NCI-H2196 (cell line): Measurements from ENCODE around the gene EIF5B.

Source experiments
- DNase-seq: peaks from one replicate; lab custom pipeline; 2025; ENCODE audit not compliant: unreplicated experiment; lab: John Stamatoyannopoulos, UW

EIF5B gene

DNA sequence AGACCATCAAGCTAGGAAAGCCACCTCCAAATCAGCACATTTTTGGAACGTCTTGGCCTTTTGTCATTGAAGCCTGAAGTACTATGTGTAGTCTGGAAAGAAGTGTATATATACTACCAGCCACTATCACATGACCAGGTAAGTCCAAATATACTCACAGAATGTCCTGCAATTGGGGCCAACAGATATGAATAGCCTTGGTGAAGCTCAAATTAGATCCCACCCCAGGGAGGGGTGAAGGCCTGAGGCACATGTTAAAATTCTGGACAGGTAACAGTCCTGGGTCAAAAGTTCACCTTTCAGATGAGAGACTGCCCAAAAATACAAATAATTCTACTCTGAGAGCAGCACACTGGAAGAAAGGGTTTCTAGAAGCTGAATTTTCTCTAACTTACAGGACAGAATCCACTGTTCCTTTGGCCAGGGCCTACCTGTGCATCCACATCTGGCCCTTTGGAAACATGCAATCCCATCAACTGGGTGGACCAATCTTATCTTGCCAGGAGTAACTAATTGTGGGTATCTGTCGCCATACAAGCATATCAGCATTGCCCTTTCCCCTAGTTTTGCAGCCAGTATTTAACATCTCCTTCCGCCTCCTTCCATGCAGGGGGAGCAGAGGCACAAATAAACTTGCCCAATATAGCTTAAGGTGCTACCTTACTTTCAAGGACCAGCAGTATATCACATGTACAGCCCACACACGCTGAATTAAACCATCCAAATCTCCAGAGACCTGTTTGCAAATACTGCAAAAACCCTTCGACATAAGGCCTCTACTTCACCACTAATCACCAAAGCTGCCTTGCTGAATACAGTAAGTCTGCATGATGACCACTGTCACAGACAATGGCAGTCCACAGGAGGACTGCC is 67.8 kb downstream of the EIF5B start:
- no peak for DNase-seq

DNA sequence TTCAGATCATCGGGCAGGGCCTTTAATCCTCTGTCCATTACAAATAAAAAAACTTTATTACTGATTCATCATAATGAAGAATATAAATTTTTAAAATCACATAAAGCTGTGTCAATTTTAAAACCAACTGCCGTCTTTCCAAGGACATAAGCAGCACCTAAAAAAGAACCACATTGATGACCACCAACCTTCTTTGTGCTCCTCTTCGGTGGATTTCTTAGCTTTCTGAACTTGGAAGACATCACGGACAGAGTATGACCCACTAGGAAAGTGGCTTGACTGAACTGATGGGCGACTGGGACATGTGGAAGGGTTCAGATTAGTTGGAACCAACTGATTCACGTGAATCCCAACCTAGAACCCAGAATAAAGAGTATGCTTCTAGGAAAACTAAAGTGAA is 68.9 kb downstream of the EIF5B start:
- DNase-seq: no peak

DNA sequence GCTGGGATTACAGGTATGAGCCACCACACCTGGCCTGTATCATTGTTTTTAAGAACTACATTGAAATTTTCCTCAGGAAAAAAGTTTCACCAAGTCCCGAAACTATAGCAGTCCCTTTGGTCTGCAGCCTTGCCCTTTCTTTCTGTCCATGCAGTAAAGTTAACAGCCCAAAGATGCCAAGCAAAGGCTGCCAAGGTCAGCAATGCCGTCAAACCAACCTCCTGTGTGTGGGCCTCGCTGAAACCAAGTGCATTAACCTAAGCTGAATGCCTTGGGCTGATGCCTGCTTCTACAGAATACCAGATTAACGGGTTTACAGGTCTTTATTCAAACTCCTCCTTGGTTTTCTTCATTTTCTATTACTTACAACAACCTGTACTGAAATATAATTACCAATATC is 73.1 kb downstream of the EIF5B start:
- DNase-seq: no peak

DNA sequence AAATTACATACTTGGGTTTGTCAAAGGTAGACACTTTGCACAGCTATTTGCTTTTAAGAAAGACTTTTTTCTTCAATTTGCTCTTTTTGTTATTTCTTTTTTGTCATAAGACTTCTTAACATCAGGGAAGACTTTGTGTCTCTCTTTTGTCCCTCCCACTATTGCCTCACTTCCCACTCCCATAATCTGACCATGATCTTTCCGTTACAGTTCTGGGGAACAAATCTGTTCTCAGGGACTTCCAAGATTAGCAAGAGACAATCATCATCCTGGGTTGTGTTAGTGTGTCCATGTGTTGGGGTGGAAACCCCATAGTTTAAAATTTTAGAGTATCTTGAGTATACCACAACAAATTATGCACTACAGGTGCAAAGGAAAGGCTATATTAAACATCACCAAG is 77.4 kb downstream of the EIF5B start:
- no peak for DNase-seq

DNA sequence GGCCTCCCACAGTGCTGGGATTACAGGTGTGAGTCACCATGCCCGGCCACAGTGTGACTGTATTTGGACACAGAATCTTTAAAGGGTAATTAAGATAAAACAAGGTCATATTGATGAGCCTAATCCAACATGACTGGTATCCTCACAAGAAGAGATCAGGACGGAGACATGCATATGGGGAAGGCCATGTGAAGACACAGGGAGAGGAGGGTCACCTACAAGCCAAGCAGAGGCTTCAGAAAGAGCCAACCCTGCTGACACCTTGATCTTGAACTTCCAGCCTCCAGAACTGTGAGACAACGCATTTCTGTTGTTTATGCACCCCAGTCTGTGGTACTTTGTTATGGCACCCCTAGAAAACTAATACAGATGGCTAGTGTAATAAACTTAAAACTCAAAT is 80.2 kb downstream of the EIF5B start:
- DNase-seq: no peak

DNA sequence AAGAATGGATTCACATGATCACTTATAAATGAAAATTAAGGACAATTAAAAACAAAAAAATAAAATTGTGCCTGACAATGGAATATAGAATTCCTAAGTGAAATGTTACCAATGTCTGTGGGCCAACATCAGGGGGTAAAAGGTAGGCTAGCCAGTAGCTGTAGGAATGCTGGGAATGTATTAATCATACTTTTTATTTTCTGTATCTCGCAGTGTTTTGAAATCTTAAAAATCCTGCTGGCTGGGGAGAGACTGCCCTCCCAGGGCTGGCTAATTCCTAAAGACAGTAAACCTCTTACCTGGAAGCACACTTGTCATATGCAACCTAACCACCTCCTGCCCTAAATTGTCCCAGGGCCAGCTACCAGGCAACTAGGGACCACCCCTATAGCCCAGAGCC is 82.8 kb downstream of the EIF5B start:
- DNase-seq: no peak

DNA sequence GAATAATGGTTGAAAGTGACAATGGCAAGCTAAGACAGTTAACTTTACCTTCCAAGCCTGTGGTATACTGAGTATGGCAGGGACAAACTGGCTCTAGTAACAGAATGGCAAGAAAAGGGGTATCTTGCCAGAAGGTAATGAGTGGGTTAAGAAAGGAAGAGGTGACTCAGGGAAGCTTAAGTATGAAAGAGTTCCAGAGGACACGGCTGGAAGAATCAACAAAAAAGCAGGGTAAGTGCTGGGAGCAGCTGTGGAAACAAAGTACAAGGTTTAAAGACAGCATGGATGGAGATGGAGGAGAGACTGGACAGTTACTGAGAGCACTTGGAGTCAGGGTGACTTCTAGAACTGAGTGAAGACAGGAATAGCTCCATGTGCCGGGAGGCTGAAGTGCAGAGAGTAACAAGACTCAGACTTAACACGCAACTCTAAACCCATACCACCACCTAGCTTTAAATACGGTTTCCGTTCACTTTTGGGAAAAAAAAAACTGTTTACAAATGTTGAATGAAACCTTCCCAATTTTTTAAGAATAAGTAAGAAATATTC is 83.6 kb downstream of the EIF5B start:
- DNase-seq: no peak

GRCh38 chr2:99421469-99421868 is 84.3 kb downstream of the EIF5B start:
- DNase-seq: no peak

- DNase-seq: no peak
Observed at GRCh38 chr2:99422599-99422998, 85.4 kb downstream of the EIF5B start.

DNA sequence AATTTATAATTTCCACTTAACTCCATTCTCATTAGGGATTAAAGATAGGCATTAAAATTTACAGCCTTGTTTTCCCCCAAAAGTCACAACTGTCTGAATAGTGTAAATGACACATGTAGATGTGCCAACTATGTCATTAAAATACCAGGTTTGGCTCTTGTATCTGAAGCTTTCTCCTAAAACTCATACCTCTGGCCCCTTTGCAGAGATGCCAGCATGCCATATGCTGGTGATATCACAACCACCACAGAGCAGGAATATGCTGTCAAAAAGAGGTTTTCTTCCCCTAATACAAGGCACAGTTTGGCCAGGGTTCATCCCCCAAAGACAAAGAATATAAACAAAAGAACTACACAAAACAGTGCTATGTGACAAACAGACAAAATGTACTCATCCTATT is 87.2 kb downstream of the EIF5B start:
- no peak for DNase-seq

- no peak for DNase-seq
Observed at GRCh38 chr2:99425022-99425421, 87.8 kb downstream of the EIF5B start.

DNA sequence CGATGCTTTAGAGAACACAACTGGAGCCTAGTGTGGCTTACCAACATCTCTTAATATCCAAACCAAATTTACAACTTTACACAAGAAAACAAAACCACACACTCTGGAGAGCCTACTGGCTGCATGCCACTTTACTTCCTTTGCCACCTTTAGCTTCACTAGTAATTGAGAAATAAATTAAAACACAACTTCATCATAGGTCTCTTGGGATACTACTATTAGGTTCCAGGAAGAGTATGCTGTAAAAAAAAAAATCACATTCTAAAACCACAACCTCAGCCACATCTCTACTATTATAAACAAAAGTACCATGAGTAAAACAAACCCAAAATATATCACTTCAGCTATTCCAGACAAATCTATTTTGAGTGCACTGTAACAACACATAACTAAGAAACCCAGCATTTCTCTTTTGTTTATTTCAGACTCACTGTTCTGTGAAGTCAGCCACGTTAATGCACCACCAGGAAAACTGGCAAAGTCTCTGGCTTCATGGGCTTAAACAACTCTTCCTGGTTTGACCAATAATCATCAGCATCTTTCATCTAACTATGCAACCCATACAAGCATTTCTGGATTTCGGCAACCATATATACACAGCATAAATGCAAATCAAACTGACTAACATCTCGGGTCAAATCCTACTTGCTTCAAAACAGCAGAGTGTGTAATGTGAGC is 93.6 kb downstream of the EIF5B start:
- no peak for DNase-seq

GRCh38 chr2:99431587-99432275 is 94.5 kb downstream of the EIF5B start:
- DNase-seq: no peak

GRCh38 chr2:99433340-99433739 is 96.2 kb downstream of the EIF5B start:
- no peak for DNase-seq

- no peak for DNase-seq
Observed at GRCh38 chr2:99436874-99437273, 99.7 kb downstream of the EIF5B start.

GRCh38 chr2:99439971-99440505 is 102.8 kb downstream of the EIF5B start:
- DNase-seq: no peak

DNA sequence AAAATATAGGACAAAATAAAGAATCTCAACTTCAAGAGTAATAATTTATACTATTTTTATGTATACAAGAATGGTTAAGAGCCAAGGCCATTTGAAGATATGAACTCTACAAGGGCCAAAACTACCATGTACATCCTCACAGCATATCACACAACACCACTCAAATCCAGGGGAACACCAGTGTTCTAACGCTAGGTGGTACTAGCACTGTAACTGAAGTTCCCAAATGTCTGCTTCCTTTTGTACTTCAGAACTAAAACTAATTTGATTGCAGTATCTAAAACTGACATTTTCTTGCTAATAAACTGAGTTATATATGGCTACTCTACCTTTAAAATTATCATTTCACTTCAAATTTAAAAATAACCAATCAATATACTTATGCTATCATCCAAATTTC is 105.6 kb downstream of the EIF5B start:
- DNase-seq: no peak

DNA sequence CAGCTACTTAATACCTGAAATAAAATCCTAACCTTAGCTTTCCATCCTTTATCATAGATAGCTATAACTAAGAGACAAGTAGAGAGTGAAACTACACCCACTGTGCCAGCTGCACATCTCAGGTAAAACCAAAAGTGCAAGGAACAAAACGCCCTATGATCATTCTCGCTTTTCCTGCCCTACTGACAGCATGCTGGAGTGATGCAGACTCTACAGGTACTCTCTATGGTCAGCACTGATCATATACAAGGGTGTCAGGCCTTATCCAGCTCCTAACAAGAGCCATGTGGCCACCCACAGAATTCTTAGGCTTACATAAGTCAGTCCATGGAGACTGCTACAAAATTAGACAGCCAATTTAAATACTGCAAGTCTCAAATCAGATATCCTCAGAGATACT is 107.0 kb downstream of the EIF5B start:
- no peak for DNase-seq

- no peak for DNase-seq
Observed at GRCh38 chr2:99445065-99445464, 107.9 kb downstream of the EIF5B start.

DNA sequence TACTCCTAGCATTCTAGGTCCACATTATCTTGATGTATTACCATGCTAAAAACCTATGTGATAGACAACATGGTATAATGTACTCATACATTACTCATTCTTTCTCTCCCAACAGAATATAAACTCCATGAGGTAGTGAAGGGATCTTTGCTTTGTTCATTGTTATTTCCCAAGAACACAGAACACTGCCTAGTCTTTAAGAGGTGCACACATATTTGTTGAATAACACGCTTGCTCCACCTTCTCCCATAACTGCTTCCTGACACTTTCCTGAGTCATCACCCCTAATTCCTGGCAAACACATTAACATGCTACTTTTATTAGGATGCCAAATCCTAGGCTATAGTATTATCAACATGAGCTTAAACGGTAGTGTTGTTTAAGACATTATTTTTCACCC is 111.4 kb downstream of the EIF5B start:
- no peak for DNase-seq

GRCh38 chr2:99450199-99450598 is 113.0 kb downstream of the EIF5B start:
- DNase-seq: no peak
